GM19468 (cell line): ENCODE results near the gene E2F2.

Experiments
- ATAC-seq: cut with Tn5 transposase; IDR thresholded peaks from one replicate; pipeline ENCODE4 v1.9.1; 2021; ENCODE audit warnings: mild to moderate bottlenecking, moderate library complexity, moderate number of reproducible peaks; ENCODE audit not compliant: unreplicated experiment; ENCODE audit errors: extremely low read depth

Gene E2F2

DNA sequence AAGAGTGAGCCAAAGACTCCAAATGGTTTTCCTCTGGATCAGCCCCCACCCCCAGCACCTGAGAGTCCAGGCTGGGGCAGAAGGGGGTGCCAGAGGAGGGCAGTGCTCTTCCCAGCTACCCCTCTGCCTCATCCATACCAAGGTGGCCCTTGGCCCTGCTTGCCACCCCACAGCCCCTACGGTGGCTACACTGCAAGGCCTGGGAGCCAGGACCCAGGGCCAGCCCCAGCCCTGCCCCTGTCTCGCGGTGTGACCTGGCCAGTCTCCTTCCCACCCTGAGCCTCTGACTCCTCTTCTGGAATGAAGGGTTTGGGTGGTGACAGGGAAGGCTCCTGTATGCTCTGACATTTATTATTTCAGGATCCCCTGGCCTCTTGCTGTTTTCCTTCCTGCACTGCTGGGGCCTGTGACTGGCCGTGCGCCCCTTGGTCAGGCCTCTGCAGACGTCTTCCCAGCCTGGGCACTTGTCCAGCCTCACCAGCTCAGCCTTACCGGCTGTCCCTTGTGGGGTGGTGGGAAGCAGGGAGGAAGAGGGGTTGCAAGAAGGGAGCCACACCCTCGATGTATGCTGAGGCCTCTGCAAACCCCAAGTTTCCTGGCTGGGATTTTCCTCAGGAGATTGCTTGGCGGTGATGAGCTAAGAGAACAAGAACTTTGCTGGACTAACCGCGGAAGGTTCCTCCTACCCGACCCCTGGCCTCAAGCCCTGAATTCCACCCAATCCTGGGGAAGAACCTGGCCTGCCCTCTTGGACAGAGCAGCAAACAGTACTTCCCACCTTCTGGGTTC, 60.6 kb downstream of the E2F2 start:
- ATAC-seq = no peak

DNA sequence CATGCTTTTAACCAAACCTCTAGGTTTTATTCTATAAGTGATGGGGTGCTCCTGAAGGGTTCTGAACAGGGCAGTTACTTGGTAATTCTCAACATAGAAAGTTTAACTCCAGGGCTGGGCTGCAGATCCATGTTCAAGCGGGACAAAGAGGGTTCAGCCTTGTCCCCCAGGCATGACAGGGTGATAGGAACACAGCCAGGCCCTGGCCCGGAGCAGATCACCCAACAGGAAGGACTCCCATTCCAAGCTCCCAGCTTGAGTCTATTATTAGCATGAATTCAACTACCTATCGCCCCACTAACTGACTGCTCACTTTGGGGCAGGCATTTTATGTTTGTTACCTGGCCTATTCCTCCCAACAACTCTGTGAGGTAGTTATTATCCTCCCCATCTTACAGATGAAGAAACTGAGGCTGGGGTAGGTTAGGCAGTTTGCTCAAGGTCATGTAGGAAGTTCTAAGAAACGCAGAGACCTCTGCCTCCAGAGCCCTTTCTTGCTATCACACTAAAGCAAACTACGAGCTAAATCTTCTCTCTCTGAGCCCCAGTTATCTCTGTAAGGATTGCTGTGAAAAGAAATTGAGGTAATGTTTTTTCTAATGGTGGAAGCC, 61.6 kb downstream of the E2F2 start:
- no peak for ATAC-seq

DNA sequence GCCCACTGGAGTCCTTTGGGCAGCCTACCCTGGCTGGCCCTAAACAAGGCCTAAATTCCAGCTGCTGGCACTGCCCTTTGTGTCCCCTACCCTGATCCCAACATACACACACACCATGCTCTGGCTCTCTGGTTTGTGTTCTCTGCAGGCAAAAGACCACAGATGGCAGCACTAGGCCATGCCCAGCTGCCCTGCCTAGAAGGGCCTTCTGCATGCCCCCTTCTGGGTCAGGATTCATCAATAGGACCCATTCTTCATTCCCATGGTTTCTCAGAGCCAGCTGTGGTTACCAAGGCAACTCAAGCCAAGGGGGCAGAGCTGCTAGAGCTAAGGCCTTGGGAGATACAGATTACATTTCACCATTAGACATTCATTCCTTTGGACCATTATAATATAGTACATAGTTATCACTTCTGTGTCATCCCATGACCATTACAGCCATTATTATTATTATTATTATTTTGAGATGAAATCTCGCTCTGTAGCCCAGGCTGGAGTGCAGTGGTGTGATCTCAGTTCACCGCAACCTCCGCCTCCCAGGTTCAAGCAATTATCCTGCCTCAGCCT, 64.5 kb downstream of the E2F2 start:
- no peak for ATAC-seq

DNA sequence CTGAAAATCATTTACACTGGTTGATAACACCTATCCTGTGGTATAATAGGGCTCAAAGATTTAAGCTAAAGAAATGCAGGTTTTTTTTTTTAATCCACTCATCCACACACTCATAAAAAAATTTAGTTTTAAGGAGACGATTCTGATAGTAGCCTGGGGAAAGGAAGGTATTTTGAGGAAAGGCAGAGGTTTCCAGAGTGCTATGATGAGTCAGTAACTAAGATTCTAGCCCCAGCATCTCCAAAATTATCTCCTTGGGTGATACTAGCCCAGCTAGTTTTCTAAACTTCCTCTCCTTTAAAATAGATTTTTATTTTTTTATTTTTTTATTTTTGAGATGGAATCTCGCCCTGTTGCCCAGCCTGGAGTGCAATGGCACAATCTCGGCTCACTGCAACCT, 67.7 kb downstream of the E2F2 start:
- no peak for ATAC-seq

DNA sequence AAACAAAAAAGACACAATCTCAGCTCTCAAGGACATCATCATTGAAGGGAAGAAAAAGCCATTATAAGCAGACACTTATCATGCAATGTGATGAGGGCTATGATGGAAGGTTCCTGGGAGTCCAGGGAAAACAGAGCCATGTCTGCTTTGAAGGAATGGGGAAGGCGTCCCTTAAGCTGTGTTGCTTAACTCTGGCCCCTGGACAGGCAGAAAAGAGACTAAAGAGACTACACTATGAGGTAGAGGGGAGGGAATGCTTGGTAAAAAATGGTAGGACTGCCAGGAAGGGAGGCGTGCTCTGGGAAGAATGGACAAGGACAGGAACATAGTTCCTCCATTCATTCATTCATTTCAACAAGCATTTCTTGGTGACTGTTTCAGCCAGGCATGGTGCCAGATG, 68.3 kb downstream of the E2F2 start:
- ATAC-seq = no peak

DNA sequence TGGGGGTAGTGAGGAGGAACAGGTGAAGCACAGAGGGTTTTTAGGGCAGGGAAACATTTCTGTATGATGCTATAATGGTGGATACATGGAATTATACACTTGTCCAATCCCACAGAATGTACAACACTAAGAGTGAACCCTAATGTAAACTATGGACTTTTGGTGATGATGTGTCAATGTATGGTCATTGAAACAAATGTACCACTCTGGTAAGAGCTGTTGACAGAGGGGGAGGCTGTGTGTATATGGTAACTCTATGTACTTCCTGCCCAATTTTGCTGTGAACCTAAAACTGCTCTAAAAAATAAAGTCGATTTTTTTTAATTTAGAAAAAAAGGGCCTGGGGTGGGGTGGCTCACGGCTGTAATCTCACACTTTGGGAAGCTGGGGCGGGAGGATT, 70.0 kb downstream of the E2F2 start:
- ATAC-seq = no peak

DNA sequence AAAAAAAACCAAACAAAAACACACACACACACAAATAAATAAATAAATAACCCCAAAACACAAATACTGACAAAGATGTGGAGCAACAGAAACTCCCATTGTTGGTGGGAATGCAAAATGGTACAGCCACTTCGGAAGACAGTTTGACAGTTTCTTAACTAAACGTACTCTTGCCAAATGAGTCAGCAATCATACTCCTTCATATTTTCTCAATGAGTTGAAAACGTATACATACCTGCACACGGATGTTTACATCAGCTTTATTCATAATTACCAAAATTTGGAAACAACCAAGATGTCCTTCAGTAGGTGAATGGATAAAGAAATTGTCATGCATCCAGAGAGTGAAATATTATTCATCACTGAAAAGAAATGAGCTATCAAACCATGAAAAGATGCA, 70.5 kb downstream of the E2F2 start:
- no peak for ATAC-seq

DNA sequence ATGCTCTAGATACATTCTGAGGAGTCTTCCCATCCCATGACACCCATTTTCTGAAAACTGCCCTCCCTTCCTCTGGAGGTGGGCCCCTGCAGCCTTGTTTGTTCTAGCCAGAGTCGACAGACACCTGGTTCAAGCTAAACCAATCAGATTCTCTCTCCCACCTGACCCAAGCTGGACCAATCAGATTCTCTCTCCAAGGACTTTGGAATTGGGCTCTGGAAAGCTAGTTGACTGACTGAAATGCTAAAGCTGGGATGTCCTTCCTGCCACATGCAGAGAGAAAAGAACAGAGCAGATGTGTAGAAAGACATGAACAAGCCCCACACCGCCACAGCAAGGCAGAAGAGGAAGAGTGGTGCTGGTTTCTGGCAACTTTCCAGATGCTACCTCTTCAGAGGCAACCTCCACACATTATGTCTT, 71.7 kb downstream of the E2F2 start:
- ATAC-seq = no peak
